ENCODE results near the gene PECR. TPM values are rescaled to one million over a fixed set of nuclear protein-coding genes. Genes with fewer than 3 reads are reported as not detected.

The PECR gene
- total RNA-seq, 2 experiments from 2014 or later, result 2.3 to 5.3 TPM

DNA sequence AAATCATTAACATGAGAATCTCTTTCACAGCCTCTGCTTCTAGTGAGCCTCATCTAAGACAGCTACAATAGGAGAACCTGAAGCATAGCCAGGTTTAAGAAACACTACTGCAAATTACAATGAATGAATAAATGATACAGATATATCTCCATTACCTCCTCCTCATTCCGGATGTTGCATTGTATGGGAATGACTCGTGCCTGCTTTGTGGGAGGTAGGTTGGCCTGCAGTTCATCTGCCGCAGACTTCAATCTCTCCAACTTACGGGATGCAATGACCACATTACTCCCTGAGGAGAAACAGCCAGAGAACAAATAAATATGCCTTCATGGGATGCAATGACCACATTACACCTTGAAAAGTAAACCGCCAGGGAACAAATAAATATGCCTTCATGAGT, 15.4 kb downstream of the PECR start:
- H4K20me1 ChIP-seq (ENCODE audit: insufficient read depth, low read length), result no peaks in the 10 kb centered on the region
- no peaks in the 10 kb centered on the region for H3K79me2 ChIP-seq (ENCODE audit: insufficient read depth, low read depth, low read length)
- DNase-seq (ENCODE audit: low spot score), result no peak
- no peaks in the 10 kb centered on the region for H3K9me3 ChIP-seq (ENCODE audit: low read length)
- H3K4me2 ChIP-seq (ENCODE audit: low read length), result no peak overlapping the region
- H2AFZ ChIP-seq (ENCODE audit: low read length), result no peak overlapping the region
- intact Hi-C loops (cut with micrococcal nuclease; ENCODE audit: unreplicated experiment), result no loop called here
- BruUV-seq (replicated peaks), result no TSS peak
- POLR2A ChIA-PET, result no interaction called here
- no peaks in the 10 kb centered on the region for H3K36me3 ChIP-seq (ENCODE audit: insufficient read depth, low read length)
- H3K4me3 ChIP-seq (ENCODE audit: low read depth, low read length, poor library complexity, severe bottlenecking), result no peak overlapping the region
- CTCF ChIA-PET (ENCODE audit: unreplicated experiment), result no interaction called here
- no peak for TF ChIP-seq CTCF (conservative IDR thresholded peaks at IDR 0.05; ENCODE audit: low read length)
- TF ChIP-seq EZH2phosphoT487 (IDR thresholded peaks at IDR 0.05; ENCODE audit: borderline replicate concordance, low read depth, low read length), result no peak
- H3K27ac ChIP-seq (ENCODE audit: low read depth, low read length, poor library complexity, severe bottlenecking), result no peak overlapping the region
- H3K4me1 ChIP-seq (ENCODE audit: insufficient read depth, low read length, poor library complexity, severe bottlenecking), result no peaks in the 10 kb centered on the region
- no peaks in the 10 kb centered on the region for H3K9me2 ChIP-seq (ENCODE audit: insufficient read depth, low read length)

- intact Hi-C loops (cut with micrococcal nuclease; ENCODE audit: unreplicated experiment), result no loop called here
- Histone ChIP-seq H3K4me1 (ENCODE audit: insufficient read depth, low read length, poor library complexity, severe bottlenecking) (no peaks in the 10 kb centered on the region), H4K20me1 (ENCODE audit: insufficient read depth, low read length) (no peaks in the 10 kb centered on the region), H3K9me2 (ENCODE audit: insufficient read depth, low read length) (no peaks in the 10 kb centered on the region), H2AFZ (ENCODE audit: low read length) (no peak overlapping the region), H3K9me3 (ENCODE audit: low read length) (no peaks in the 10 kb centered on the region), H3K4me2 (ENCODE audit: low read length) (no peak overlapping the region), H3K79me2 (ENCODE audit: insufficient read depth, low read depth, low read length) (no peaks in the 10 kb centered on the region), H3K4me3 (ENCODE audit: low read depth, low read length, poor library complexity, severe bottlenecking) (no peak overlapping the region), H3K27ac (ENCODE audit: low read depth, low read length, poor library complexity, severe bottlenecking) (no peak overlapping the region), H3K36me3 (ENCODE audit: insufficient read depth, low read length) (no peaks in the 10 kb centered on the region)
- TF ChIP-seq EZH2phosphoT487 (IDR thresholded peaks at IDR 0.05; ENCODE audit: borderline replicate concordance, low read depth, low read length) (no peak), CTCF (conservative IDR thresholded peaks at IDR 0.05; ENCODE audit: low read length) (no peak)
- BruUV-seq (replicated peaks), result no TSS peak
- no peak for DNase-seq (ENCODE audit: low spot score)
- ChIA-PET POLR2A (interaction anchor here (0.6 kb wide), 1 partner anchor 59 kb away, joined by 3 read pairs; no protein-coding TSS in a partner anchor), CTCF (ENCODE audit: unreplicated experiment) (no interaction called here)
These were observed 16.9 kb downstream of the PECR start for GRCh38 chr2:216064665-216065064.

DNA sequence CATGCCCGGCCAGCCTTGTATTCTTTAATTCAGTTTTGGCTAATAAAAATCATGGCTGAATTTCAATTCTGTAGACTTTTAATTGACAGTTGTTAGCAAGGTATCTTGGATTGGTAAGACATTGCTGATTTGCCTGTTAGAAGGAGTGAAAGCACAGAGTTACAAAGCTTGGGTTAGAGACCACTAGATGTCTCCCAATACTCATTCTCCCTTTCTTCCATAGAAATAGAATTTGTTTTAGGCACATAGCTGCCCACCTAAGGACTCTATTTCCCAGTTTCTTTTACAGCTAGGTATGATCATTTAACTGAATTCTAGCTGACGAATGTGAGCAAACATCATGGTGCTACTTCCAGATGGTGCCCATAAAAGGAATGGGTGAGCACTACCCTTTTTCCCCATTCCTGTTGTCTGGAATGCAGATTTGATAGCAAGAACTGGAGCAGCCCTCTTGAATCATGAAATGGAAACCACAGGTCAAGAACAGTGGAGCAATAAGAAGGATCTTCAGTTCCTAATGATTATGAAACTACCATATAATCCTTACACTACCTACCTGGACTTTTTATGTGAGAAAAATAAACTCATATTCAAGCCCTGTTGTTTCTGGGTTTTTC, 17.5 kb downstream of the PECR start:
- Histone ChIP-seq H3K4me2 (ENCODE audit: low read length) (no peak overlapping the region), H3K36me3 (ENCODE audit: insufficient read depth, low read length) (no peaks in the 10 kb centered on the region), H3K9me3 (ENCODE audit: low read length) (no peaks in the 10 kb centered on the region), H3K9me2 (ENCODE audit: insufficient read depth, low read length) (no peaks in the 10 kb centered on the region), H3K79me2 (ENCODE audit: insufficient read depth, low read depth, low read length) (no peaks in the 10 kb centered on the region), H3K4me1 (ENCODE audit: insufficient read depth, low read length, poor library complexity, severe bottlenecking) (no peaks in the 10 kb centered on the region), H3K27ac (ENCODE audit: low read depth, low read length, poor library complexity, severe bottlenecking) (no peak overlapping the region), H3K4me3 (ENCODE audit: low read depth, low read length, poor library complexity, severe bottlenecking) (no peak overlapping the region), H2AFZ (ENCODE audit: low read length) (no peak overlapping the region), H4K20me1 (ENCODE audit: insufficient read depth, low read length) (no peaks in the 10 kb centered on the region)
- no peak for DNase-seq (ENCODE audit: low spot score)
- POLR2A ChIA-PET, result interaction anchor here (0.6 kb wide), 1 partner anchor 58 kb away, joined by 3 read pairs; no protein-coding TSS in a partner anchor
- CTCF ChIA-PET (ENCODE audit: unreplicated experiment), result interaction anchor here (0.6 kb wide), 1 partner anchor 50 kb away, joined by 3 read pairs; no protein-coding TSS in a partner anchor
- intact Hi-C loops (cut with micrococcal nuclease; ENCODE audit: unreplicated experiment), result no loop called here
- no TSS peak for BruUV-seq (replicated peaks)
- no peak for TF ChIP-seq EZH2phosphoT487 (IDR thresholded peaks at IDR 0.05; ENCODE audit: borderline replicate concordance, low read depth, low read length)
- peak; percentile 47 for TF ChIP-seq CTCF (conservative IDR thresholded peaks at IDR 0.05; ENCODE audit: low read length)
